HepG2 (cell line): ENCODE data around the gene ANTXR1. TPM values are rescaled to one million over a fixed set of nuclear protein-coding genes. Genes with fewer than 3 reads are reported as not detected.

Experiments used
- ATAC-seq: fragments of 200-7000 bp; cut with Tn5 transposase; 3 replicates; pipeline ENCODE4 v1.9.1; 2020; ENCODE audit warnings: mild to moderate bottlenecking, moderate library complexity
- BruUV-seq: library from RNA; stranded (reverse); fragments of 400-500 nt; replicated peaks from 2 replicates; lab custom pipeline; 2021; lab: Mats Ljungman, UMichigan
- CTCF ChIA-PET: fragments of 300-600 bp; formaldehyde crosslinking; extraction: SDS; loops from one replicate; lab custom pipeline; 2021; ENCODE audit warnings: low total read pairs, inconsistent platforms, low intra/inter-chr PET ratio; lab: Yijun Ruan, JAX
- POLR2A ChIA-PET: fragments of 350-600 bp; sonication (Branson Sonifier 250); formaldehyde crosslinking; loops from one replicate; lab custom pipeline; 2020; ENCODE audit warnings: antibody characterized with exemption, inconsistent platforms; lab: Yijun Ruan, JAX
- DNase-seq: peaks from one replicate; pipeline ENCODE4 v3.0.0-alpha.2; 2015; ENCODE audit warnings: low spot score
- FAIRE-seq: peaks from 3 replicates; lab custom pipeline; 2011; peaks lifted over from hg19 to GRCh38; lab: Jason Lieb, UNC
- H2AFZ ChIP-seq: one replicate; pipeline ENCODE4 v1.6.1; 2011; ENCODE audit warnings: low read length, inconsistent platforms
- H3K27ac ChIP-seq: fragments of 300-600 bp; 3 replicates; pipeline ENCODE4 v1.8.0; 2011; ENCODE audit warnings: mixed run types, mild to moderate bottlenecking, mixed read lengths, low read length, inconsistent platforms; ENCODE audit not compliant: insufficient read depth; ENCODE audit errors: extremely low read length
- H3K27me3 ChIP-seq, 2 experiments: fragments of 200-600 bp in 1 of 2; 2 replicates in 1 of 2; 3 replicates in 1 of 2; pipeline versions ENCODE4 v1.6.0 to v1.8.0; 2011; ENCODE audit warnings: low read length in 2 of 2, mild to moderate bottlenecking in 2 of 2, moderate library complexity in 2 of 2, inconsistent platforms in 1 of 2; ENCODE audit not compliant: insufficient read depth in 2 of 2, control insufficient read depth in 1 of 2
- H3K36me3 ChIP-seq, 2 experiments: fragments of 200-600 bp in 1 of 2; replicated peaks in 1 of 2; 2 replicates in 1 of 2; 3 replicates in 1 of 2; pipeline versions ENCODE4 v1.5.1 to v1.8.0; 2011; ENCODE audit warnings: low read length in 2 of 2, inconsistent platforms in 1 of 2; ENCODE audit not compliant: insufficient read depth in 2 of 2, control insufficient read depth in 1 of 2
- H3K4me1 ChIP-seq: 2 replicates; pipeline ENCODE4 v1.5.1; 2012; ENCODE audit warnings: low read length, inconsistent platforms; ENCODE audit not compliant: insufficient read depth
- H3K4me2 ChIP-seq: 2 replicates; pipeline ENCODE4 v1.6.0; 2011; ENCODE audit warnings: low read depth, low read length, inconsistent platforms
- H3K4me3 ChIP-seq, 3 experiments: fragments of 200-600 bp in 1 of 3; sonication (generic), shearing (Covaris generic) in 1 of 3; replicated peaks in 1 of 3; 2 replicates each; pipeline ENCODE4 v1.5.1; 2011 to 2016; ENCODE audit warnings: low read length in 3 of 3, inconsistent platforms in 2 of 3, low read depth in 2 of 3, mild to moderate bottlenecking in 2 of 3, control low read depth in 1 of 3, mixed read lengths in 1 of 3; ENCODE audit not compliant: insufficient read depth in 1 of 3
- H3K79me2 ChIP-seq: one replicate; pipeline ENCODE4 v1.6.1; 2011; ENCODE audit warnings: low read length, inconsistent platforms; ENCODE audit not compliant: insufficient read depth
- H3K9ac ChIP-seq: 2 replicates; pipeline ENCODE4 v1.6.0; 2011; ENCODE audit warnings: mild to moderate bottlenecking, low read depth, low read length, inconsistent platforms; ENCODE audit not compliant: insufficient read depth
- H3K9me3 ChIP-seq: 2 replicates; pipeline ENCODE4 v1.5.1; 2012; ENCODE audit warnings: mild to moderate bottlenecking, low read length
- H4K20me1 ChIP-seq: 2 replicates; pipeline ENCODE4 v1.6.0; 2011; ENCODE audit warnings: inconsistent platforms, mild to moderate bottlenecking, low read length, moderate library complexity; ENCODE audit not compliant: insufficient read depth
- AGO1 ChIP-seq: fragments of 200-400 bp; formaldehyde crosslinking; IDR thresholded peaks from 2 replicates; pipeline ENCODE4 v1.6.1; 2017; ENCODE audit warnings: mild to moderate bottlenecking, low read depth, low read length, moderate library complexity; ENCODE audit not compliant: poor library complexity, severe bottlenecking
- ATF7 ChIP-seq, 2 experiments: fragments of 450-650 bp in 1 of 2; sonication (generic) in 1 of 2; formaldehyde crosslinking in 1 of 2; IDR thresholded peaks; 2 replicates each; pipeline versions ENCODE4 v1.4.0 to v1.6.1; 2016 to 2020; ENCODE audit warnings: antibody characterized with exemption in 1 of 2, mild to moderate bottlenecking in 1 of 2, missing genetic modification reagents in 1 of 2
- EEA1 ChIP-seq: sonication (generic); formaldehyde crosslinking; IDR thresholded peaks from 2 replicates; pipeline ENCODE4 v1.5.1; 2020; ENCODE audit warnings: mild to moderate bottlenecking, missing genetic modification reagents, borderline replicate concordance
- HMGXB4 ChIP-seq, 2 experiments: sonication (generic) in 1 of 2; formaldehyde crosslinking in 1 of 2; IDR thresholded peaks; 2 replicates each; pipeline versions ENCODE4 v1.4.0 to v1.6.1; 2018 to 2020; ENCODE audit warnings: missing genetic modification reagents in 2 of 2, borderline replicate concordance in 1 of 2, low read depth in 1 of 2, mild to moderate bottlenecking in 1 of 2, missing biosample characterization in 1 of 2
- STAT6 ChIP-seq: sonication (generic); formaldehyde crosslinking; IDR thresholded peaks from 2 replicates; pipeline ENCODE4 v1.4.0; 2020; ENCODE audit warnings: missing genetic modification reagents, mild to moderate bottlenecking, borderline replicate concordance
- ZNF136 ChIP-seq: sonication (generic); formaldehyde crosslinking; IDR thresholded peaks from 2 replicates; pipeline ENCODE4 v1.8.1; 2022; ENCODE audit warnings: low read depth, mild to moderate bottlenecking, moderate library complexity, missing genetic modification reagents
- ZNF276 ChIP-seq: sonication (generic); formaldehyde crosslinking; IDR thresholded peaks from 2 replicates; pipeline ENCODE4 v1.4.0; 2020; ENCODE audit warnings: mild to moderate bottlenecking, low read depth, missing genetic modification reagents
- ZNF326 ChIP-seq: sonication (generic); formaldehyde crosslinking; IDR thresholded peaks from 2 replicates; pipeline ENCODE4 v1.4.0; 2020; ENCODE audit warnings: missing genetic modification reagents, borderline replicate concordance
- ZNF383 ChIP-seq: sonication (generic); formaldehyde crosslinking; IDR thresholded peaks from 2 replicates; pipeline ENCODE4 v1.4.0; 2020; ENCODE audit warnings: missing genetic modification reagents, mild to moderate bottlenecking, borderline replicate concordance
- ZNF552 ChIP-seq: sonication (generic); formaldehyde crosslinking; IDR thresholded peaks from 2 replicates; pipeline ENCODE4 v1.9.0; 2022; ENCODE audit warnings: missing genetic modification reagents, mild to moderate bottlenecking, borderline replicate concordance
- ZNF564 ChIP-seq: sonication (generic); formaldehyde crosslinking; IDR thresholded peaks from 2 replicates; pipeline ENCODE4 v1.8.1; 2023; ENCODE audit warnings: mild to moderate bottlenecking, missing genetic modification reagents
- ZNF580 ChIP-seq: IDR thresholded peaks from 2 replicates; pipeline ENCODE4 v1.6.1; 2016; ENCODE audit warnings: low read depth, borderline replicate concordance
- ZNF605 ChIP-seq: sonication (generic); formaldehyde crosslinking; IDR thresholded peaks from 2 replicates; pipeline ENCODE4 v1.8.0; 2022; ENCODE audit warnings: mild to moderate bottlenecking, missing genetic modification reagents
- WGBS: methylation state at CpG from one replicate; pipeline ENCODE4 v1.1.6; 2017; ENCODE audit warnings: low lambda C conversion rate; 5-methylcytosine and 5-hydroxymethylcytosine counted together
- in situ Hi-C: cut with HindIII; loops from 2 replicates; pipeline ENCODE4 v1.10.0; 2017; ENCODE audit warnings: low pct_unique_long_range_greater_than_20kb; ENCODE audit not compliant: extremely low pct_ligation_motif_present
- intact Hi-C: fragments of 100-400 bp; cut with micrococcal nuclease; formaldehyde crosslinking; loops from one replicate; pipeline ENCODE4 v1.10.0; 2022; ENCODE audit not compliant: unreplicated experiment
- polyA plus RNA-seq, 8 experiments: library from polyadenylated mRNA; depleted of rRNA in 3 of 8; stranded (reverse) in 7 of 8; unstranded in 1 of 8; fragments of >200 nt; fragmentation: Illumina TruSeq in 4 of 8; extraction: Trizol in 4 of 8; gene quantifications; 2 replicates each; pipeline versions ENCODE4 v1.2.1 to v1.2.3, GENCODE V29; 2011 to 2016; ENCODE audit warnings: low read depth in 4 of 8, missing spikeins in 1 of 8, mixed read lengths in 1 of 8; ENCODE audit not compliant: insufficient read depth in 1 of 8
- total RNA-seq, 5 experiments: library from RNA; depleted of rRNA; stranded (reverse); fragments of >200 nt; fragmentation: Illumina TruSeq; extraction: Trizol; gene quantifications; 2 replicates each; pipeline ENCODE4 v1.2.3, GENCODE V29; 2016; ENCODE audit warnings: low read depth in 1 of 5

ANTXR1 gene
- total and polyA plus RNA-seq, 2 of the 13 experiments (the other 11 are each of a cell fraction or from before 2014, with no cell fraction given): 4.5 to 12.7 TPM

GRCh38 chr2:69013840-69014821 lies 1.2 kb downstream of the ANTXR1 start:
- Histone ChIP-seq H3K9ac (peak overlapping the region; percentile 20), H3K27ac (no peak overlapping the region), H3K4me3 (peak overlapping the region; percentile 67 to 94 (median 72)), H3K79me2 (no peaks in the 10 kb centered on the region), H3K27me3 (peaks cover 0 to 16% of the 10 kb centered on the region in 2 experiments; a peak in 2 of 5 replicates), H2AFZ (peak overlapping the region; percentile 42), H3K9me3 (no peaks in the 10 kb centered on the region), H3K4me2 (peak overlapping the region; percentile 83), H3K36me3 (no peaks in the 10 kb centered on the region), H4K20me1 (no peaks in the 10 kb centered on the region), H3K4me1 (peaks cover 38% of the 10 kb centered on the region)
- intact Hi-C loops: loop anchor here (1.0 to 10.0 kb wide), 2 partner anchors 293 to 421 kb away; partner anchors contain the start of gene NFU1
- DNase-seq: no peak
- peak; percentile 26 for FAIRE-seq
- WGBS: 17% methylated on average over 14 of the region's 20 CpGs
- CTCF ChIA-PET: interaction anchor here (1.2 to 3.4 kb wide), 2 partner anchors 71 to 293 kb away, joined by 3 to 13 read pairs; no protein-coding TSS in a partner anchor
- ATAC-seq: peak; percentile 36
- POLR2A ChIA-PET: no interaction called here
- TSS peak; percentile 44 for BruUV-seq
- in situ Hi-C loops: no loop called here
- no peak for TF ChIP-seq ZNF136 (CRISPR knock-in tag)
- no peak for TF ChIP-seq ZNF326 (CRISPR knock-in tag)
- TF ChIP-seq ATF7 (IDR thresholded peaks at IDR 0.05): no peak
- no peak for TF ChIP-seq ATF7 (CRISPR knock-in tag; IDR thresholded peaks at IDR 0.05)
- no peak for TF ChIP-seq ZNF552
- TF ChIP-seq STAT6: 0 out of 2 replicates have a peak, but pooled peaks have one; percentile 10
- TF ChIP-seq ZNF383 (CRISPR knock-in tag): 0 out of 2 replicates have a peak, but pooled peaks have one; percentile 62
- TF ChIP-seq ZNF276 (CRISPR knock-in tag): 0 out of 2 replicates have a peak, but pooled peaks have one; percentile 3
- TF ChIP-seq ZNF580: 0 out of 2 replicates have a peak, but pooled peaks have one; percentile 6
- TF ChIP-seq AGO1: no peak
- TF ChIP-seq EEA1 (CRISPR knock-in tag): 0 out of 2 replicates have a peak, but pooled peaks have one; percentile 43
- TF ChIP-seq HMGXB4 (CRISPR knock-in tag; IDR thresholded peaks at IDR 0.05; ENCODE audit: borderline replicate concordance in 1 of 2, low read depth in 1 of 2): 0 out of 4 replicates have a peak, but pooled peaks of 1 of the 2 experiments have one; percentile 38
- TF ChIP-seq ZNF564: 0 out of 2 replicates have a peak, but pooled peaks have one; percentile 8
- peak; percentile 59; the same call in 1 of the 2 replicates for TF ChIP-seq ZNF605 (CRISPR knock-in tag)
